Sciatic nerve (tissue), 2 donors: ENCODE data around the gene RCOR1. TPM values are rescaled to one million over a fixed set of nuclear protein-coding genes. Genes with fewer than 3 reads are reported as not detected.

Experiments used
- ATAC-seq: fragments of 200-7000 bp; cut with Tn5 transposase; one replicate; pipeline ENCODE4 v1.9.1; 2020; ENCODE audit warnings: mild to moderate bottlenecking, moderate library complexity
- DNase-seq: peaks from one replicate; pipeline ENCODE4 v3.0.0-alpha.2; 2020; ENCODE audit warnings: low spot score
- intact Hi-C: fragments of 100-400 bp; cut with DNase I; formaldehyde crosslinking; loops from one replicate; pipeline ENCODE4 v1.14.2; 2022
- total RNA-seq: library from RNA; stranded (reverse); fragmentation: NEBNext Ultra II Directional; extraction: Animal tissue kit (Norgen Biotek cat#: 25700); gene quantifications from one replicate; pipeline ENCODE4 v1.2.1, GENCODE V29; 2021
- donor health status: DM: no; HTN: no; CAD: no.
- donor health status: DM: no; HTN: no; CAD: no.

Gene RCOR1
- total RNA-seq, 1 donor from 2014 or later, result 19.9 TPM

- intact Hi-C loops, result no loop called here
- DNase-seq (no peak), ATAC-seq (no peak)
Observed at GRCh38 chr14:102659797-102660196, 67.3 kb downstream of the RCOR1 start.

- ATAC-seq, result no peak
- no peak for DNase-seq
- intact Hi-C loops, result no loop called here
Observed at GRCh38 chr14:102661614-102662013, 69.2 kb downstream of the RCOR1 start.

- DNase-seq (no peak), ATAC-seq (no peak)
- intact Hi-C loops, result no loop called here
Observed at GRCh38 chr14:102662636-102663430, 70.4 kb downstream of the RCOR1 start.

GRCh38 chr14:102663440-102663839, 71.0 kb downstream of the RCOR1 start:
- ATAC-seq, result no peak
- no peak for DNase-seq
- intact Hi-C loops, result no loop called here

- no peak for ATAC-seq
- intact Hi-C loops, result no loop called here
- DNase-seq, result no peak
Observed at GRCh38 chr14:102665621-102666020, 73.2 kb downstream of the RCOR1 start.

GRCh38 chr14:102666635-102667034, 74.2 kb downstream of the RCOR1 start:
- no peak for ATAC-seq
- DNase-seq, result no peak
- intact Hi-C loops, result no loop called here

- no peak for DNase-seq
- no peak for ATAC-seq
- intact Hi-C loops, result no loop called here
Observed at GRCh38 chr14:102667703-102668102, 75.3 kb downstream of the RCOR1 start.

- DNase-seq (no peak), ATAC-seq (no peak)
- intact Hi-C loops, result no loop called here
Observed at GRCh38 chr14:102668291-102668873, 75.9 kb downstream of the RCOR1 start.

GRCh38 chr14:102671410-102671809, 79.0 kb downstream of the RCOR1 start:
- intact Hi-C loops, result no loop called here
- DNase-seq (no peak), ATAC-seq (no peak)

- ATAC-seq, result no peak
- intact Hi-C loops, result no loop called here
- no peak for DNase-seq
Observed at GRCh38 chr14:102672410-102672960, 80.0 kb downstream of the RCOR1 start.

GRCh38 chr14:102675396-102675795, 82.9 kb downstream of the RCOR1 start:
- no peak for ATAC-seq
- no peak for DNase-seq
- intact Hi-C loops, result no loop called here

GRCh38 chr14:102678394-102678793, 85.9 kb downstream of the RCOR1 start:
- intact Hi-C loops, result no loop called here
- ATAC-seq (no peak), DNase-seq (no peak)

GRCh38 chr14:102683399-102684297, 91.2 kb downstream of the RCOR1 start:
- DNase-seq (no peak), ATAC-seq (no peak)
- intact Hi-C loops, result no loop called here

GRCh38 chr14:102684298-102684663, 91.8 kb downstream of the RCOR1 start:
- DNase-seq, result no peak
- intact Hi-C loops, result no loop called here
- no peak for ATAC-seq

- intact Hi-C loops, result no loop called here
- DNase-seq (no peak), ATAC-seq (no peak)
Observed at GRCh38 chr14:102686196-102686801, 93.8 kb downstream of the RCOR1 start.

- no peak for ATAC-seq
- DNase-seq, result no peak
- intact Hi-C loops, result no loop called here
Observed at GRCh38 chr14:102688290-102688689, 95.8 kb downstream of the RCOR1 start.

- intact Hi-C loops, result loop anchor here (10.0 kb wide), 1 partner anchor 224 kb away; no protein-coding TSS in a partner anchor
- no peak for ATAC-seq
- no peak for DNase-seq
Observed at GRCh38 chr14:102690509-102691286, 98.2 kb downstream of the RCOR1 start.

GRCh38 chr14:102691763-102692162, 99.3 kb downstream of the RCOR1 start:
- ATAC-seq (no peak), DNase-seq (no peak)
- intact Hi-C loops, result loop anchor here (10.0 kb wide), 1 partner anchor 223 kb away; no protein-coding TSS in a partner anchor
